GM19395 (cell line): ENCODE data around the gene ESRRG.

ENCODE experiments used
- ATAC-seq: cut with Tn5 transposase; IDR thresholded peaks from one replicate; pipeline ENCODE4 v1.9.1; 2021; ENCODE audit warnings: mild to moderate bottlenecking, moderate library complexity; ENCODE audit not compliant: unreplicated experiment

ESRRG gene

DNA sequence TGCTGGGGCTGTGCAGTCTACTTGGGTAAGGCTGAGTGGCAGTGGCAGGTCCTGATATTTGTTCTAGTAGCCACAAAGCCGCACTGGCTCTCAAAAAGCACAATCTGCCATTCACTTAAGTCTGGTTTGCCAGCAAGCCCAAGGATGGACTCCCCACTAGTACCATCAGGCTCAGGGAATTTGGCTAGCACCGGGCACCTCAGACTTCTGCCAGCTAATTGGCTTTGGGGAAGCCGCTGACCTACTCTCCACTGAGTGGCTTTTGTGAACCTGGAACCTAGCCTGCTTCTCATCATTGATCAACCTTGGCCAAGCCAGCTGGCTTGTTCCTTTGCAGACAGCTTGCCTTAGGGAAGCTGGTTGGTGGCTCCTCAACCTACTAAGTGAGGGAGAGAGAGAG lies 83.1 kb downstream of the ESRRG start:
- no peak for ATAC-seq

DNA sequence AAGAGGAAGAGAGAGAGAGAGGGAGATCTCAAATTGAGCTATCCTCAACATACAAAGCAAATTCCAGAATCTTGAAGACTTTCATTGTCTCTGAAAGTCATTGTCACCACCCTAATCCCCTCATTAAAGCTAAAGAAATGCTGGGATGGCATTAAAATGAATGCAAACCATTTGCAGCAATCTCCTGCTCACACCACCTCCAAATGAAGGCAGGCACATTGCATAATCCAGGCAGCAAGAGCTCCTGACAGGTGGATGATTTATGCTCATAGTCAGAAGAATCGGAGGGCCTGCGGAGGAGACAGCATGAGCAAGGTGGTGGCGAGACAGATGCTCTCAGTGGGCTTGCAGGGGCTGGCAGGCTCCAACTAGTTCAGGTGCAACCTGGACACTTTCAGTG lies 90.2 kb downstream of the ESRRG start:
- no peak for ATAC-seq

DNA sequence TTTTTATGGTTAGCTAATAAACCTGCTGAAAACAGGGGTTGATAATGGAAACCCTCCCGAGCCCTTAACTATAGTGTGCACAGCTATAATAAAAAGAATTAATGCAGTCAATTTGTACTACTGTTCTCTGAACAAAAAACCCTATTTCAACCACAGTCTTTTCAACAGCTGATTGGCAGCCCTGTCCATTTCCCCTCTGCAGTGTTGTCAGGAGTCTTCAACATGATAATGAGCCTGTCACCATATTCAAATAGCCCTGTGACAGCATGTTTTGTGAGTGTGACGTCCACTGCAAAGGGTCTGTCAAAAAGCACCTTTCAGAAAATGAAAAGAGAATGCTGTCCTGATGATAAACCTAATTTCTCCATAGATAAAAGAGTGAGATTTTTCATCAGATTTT lies 92.7 kb downstream of the ESRRG start:
- ATAC-seq: no peak

DNA sequence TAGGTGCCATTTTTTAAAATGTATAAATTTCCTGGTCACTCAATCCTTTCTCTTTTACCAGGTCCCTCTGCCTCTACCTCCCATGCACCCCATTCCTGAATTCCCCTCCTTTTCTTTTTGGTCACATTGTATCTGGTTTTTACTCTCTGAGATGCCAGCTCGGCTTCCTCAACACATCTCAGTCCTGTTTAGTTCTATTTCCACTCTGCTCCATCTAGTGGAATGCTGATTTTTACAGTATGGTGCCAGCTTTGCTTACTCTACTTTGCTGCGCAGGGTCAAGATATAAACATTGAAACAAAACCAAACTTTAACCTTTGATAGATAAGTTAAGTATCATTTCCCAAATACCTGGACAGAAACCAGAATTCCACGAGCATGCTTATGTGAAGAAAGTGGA lies 96.0 kb downstream of the ESRRG start:
- ATAC-seq: no peak

DNA sequence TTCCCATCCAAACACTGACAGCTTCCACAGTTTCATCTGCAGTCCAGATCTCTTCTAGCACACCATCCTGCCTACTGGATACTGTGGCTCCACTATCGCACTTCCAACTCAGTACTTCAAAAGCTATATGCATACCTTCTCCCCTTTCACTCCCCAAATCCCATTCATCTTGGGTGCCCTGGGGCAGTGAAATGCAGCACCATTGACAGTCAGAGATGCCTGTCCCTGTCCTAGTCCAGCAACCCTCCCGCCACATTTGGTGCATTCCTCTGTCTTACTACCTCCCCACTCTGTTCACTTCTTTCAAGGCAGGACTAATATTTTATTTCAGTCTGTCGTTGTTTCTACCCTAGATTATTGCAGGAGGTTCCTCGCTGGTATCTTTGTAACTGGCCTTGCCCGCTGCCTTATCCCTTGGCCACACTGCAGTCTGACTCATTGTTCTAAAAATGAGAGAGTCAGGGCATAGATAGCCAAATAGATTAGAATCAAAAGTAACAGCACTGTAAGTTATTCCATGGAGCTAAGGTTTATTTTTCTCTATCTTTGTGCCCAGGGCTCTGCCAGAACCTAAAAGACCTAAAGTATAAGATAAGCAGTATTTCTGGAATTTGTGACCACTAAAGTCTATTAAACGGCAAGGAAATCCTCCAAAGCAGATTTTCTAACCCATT lies 96.7 kb downstream of the ESRRG start:
- no peak for ATAC-seq

DNA sequence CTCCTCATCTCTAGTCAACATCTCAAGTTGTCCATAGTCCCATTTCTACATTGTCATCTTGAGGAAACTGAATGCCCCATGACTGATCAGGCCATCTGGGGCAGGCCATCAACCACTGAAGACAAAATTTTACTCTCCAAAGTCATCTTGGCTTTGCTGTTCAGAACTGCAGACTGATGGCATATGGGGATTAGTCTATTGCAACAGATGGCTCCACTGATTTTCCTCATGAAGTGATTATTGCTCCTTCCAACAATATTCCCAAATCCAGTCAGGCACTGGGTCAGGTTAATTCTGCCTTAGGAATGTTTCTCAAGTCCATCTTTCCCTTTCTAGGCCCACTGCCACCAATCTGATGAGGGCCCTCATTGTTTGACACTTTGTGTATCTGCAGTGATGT lies 101.7 kb downstream of the ESRRG start:
- no peak for ATAC-seq

DNA sequence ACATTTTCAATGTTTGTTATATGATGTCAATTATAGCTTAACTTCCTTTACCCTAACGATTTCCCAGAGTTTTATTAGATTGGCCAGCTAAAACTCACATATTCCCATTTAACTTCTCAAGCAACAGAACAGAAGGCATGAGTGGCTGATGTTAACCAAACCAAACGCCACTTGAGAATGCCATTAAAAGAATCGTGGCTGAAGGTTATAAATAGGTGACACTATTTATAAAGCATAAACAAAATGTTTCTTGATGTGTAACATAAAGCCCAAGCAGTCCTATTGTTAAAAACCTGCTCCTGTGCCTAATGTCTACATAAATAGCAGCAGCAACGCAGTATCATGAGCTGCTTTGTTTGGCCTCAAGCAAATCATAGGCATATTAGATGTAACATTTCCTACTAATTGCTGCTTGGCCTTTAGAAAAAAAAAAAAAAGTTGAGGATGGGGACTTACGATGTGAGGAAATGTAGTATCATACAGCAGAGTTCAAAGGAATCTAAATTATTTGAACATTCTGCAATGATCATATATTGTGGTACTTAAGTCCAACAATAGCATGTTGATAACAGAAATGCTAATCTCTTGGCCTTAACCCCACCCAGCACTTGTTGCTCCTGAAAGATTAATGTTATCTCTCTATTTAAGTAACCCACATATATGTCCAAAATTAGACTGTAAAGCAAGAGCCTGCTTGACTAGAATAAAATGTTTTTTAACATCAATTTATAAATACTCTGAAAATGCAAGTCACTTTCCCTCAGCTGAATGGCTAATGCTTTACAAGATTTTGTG lies 106.0 kb downstream of the ESRRG start:
- ATAC-seq: no peak

DNA sequence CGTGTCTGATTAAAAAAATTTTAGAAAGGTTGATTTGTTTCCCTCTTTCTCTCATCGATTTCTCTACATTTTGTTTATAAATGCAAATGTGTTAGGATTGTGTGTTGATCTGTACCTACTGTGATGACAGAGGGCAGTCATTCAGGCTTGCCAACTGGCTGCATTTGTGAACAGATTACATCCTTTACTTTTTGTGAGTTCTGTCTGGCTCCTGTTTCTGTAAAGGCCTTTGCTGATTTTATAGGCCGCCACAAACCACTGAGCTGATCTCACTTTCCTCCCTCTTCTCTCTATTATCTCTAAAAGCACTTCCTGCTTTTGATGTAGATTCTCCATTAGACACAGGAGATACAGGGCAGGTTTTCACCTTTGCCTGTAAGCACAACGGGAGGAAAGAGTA lies 106.8 kb downstream of the ESRRG start:
- ATAC-seq: no peak

DNA sequence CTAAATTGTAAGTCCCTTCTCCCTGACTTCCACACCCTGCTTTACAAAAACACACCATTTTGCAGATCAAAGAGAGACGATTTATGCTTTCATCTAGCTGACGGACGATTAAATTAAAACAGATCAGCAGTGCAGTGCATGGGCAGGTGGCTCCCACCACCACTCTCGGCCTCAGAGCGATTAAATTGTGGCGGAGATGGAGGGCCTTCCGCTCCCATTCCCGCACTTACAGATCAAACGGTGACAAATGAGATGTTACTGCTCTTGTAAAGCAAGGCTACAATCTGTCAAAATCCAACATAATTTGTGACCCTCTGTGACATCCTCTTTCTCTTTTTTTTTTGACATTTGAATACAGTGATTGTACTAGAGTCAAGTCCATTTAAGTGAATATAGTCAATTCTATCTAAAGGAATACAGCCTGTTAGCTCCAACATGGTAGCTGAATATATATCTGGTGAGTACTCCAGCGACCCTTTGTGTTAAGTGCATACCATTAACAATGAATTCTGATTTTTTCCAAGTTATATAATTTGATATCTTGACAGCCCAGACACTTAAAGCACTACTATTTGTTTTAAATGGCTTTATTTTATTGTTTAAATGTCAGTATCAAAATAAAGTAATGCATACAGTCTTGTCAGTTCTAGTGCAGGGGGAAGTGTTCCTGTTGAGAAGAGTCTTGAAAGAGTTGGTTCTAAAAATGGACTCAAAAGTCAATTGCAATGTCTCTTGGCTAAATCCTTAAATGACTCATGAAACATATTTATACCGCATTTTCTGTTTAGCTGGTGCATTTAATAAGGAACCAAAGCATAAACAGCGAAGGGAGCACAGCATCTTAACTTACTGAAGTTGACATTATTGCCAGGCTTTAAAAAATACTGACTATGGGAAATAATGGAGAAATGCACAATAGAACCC lies 109.0 kb downstream of the ESRRG start:
- no peak for ATAC-seq

DNA sequence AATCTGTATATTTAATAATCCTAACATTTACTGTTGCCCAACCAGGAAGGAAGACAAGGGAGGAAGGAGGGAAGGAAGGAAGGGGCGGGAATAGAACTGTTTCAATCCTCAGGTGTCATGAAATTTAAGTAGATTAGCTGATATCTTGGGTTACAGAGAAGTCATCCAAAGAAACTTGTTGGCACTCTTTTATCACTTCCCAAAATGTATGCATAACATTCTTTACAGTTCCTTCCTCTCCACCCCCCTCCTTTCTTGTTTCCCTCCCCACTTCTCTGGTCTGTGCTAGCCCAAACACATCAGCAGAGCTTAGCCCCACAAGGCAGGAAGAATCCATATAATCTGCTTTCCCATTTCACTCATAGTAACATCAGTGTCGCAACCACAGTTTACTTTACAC lies 110.9 kb downstream of the ESRRG start:
- ATAC-seq: no peak

DNA sequence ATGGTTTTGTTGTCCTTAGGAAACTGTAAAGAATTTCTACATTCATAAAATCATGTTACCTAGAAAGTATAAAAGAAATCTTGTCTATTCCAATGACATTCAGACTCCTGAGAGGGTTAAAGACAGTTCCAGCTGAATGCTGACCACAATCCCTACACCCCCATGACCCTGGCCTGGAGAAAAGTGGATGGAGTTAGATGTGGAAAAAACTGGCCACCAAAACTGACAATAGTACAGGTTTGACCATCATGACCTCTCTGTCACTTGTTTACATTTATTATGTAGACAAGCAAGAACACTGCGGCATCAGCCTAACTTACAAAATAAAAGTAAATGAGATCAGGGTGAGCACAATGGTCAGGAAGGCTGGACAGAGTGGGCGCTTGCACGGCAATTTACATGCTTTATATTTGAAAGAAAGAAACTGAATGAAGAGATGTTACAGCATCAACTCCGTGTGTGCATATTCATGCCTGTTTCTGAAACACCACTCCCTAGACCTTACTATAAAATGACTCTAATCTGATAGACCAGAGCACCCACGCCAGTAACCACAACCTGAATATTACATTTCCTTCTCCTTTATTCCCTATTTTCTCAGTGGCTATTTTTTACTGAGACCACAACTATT lies 116.0 kb downstream of the ESRRG start:
- no peak for ATAC-seq

DNA sequence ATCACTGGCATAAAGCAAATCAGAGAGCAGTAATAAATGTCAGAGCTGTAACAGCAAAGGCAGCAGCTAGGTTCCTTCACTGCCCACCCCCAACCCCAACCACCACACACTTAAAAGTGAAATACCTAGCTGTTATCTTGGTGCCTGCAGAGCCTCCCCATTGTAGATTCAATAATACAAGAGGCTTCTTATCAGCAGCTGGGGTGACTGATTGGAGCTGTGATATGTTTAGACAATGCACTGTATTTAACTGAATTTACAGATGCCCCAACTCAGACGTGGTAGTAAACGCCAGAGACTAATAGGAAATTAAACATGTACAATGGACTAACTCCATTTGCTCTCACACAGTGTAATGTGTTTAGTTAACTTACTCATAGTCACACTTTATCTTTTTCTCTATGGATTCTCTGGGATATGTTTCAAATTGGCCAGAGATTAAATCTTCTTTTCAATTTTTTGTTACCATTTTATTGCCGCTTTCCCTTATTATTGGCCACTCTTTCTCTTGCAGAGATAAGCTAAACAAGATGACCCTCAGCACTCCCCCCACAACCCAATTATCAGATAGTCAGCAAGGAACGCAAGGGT lies 117.1 kb downstream of the ESRRG start:
- ATAC-seq: no peak

DNA sequence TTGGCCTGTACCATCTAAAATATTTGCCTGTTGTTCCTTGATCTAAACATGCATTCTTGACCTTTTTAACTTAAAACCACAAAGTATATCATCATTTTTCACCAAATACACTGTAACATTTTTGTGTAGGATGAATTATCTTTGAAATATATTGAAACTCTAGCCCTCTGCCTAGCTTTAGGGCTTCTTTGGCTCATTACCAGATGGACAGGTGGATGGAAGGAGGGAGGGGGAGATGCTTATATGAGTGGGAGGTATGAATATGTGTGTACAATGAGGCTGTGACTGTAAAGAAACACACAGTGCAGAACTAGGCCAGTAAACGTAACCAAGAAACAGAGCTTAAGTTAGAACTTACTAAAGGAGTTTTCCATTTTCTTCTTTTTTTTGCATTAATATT lies 118.5 kb downstream of the ESRRG start:
- ATAC-seq: no peak

DNA sequence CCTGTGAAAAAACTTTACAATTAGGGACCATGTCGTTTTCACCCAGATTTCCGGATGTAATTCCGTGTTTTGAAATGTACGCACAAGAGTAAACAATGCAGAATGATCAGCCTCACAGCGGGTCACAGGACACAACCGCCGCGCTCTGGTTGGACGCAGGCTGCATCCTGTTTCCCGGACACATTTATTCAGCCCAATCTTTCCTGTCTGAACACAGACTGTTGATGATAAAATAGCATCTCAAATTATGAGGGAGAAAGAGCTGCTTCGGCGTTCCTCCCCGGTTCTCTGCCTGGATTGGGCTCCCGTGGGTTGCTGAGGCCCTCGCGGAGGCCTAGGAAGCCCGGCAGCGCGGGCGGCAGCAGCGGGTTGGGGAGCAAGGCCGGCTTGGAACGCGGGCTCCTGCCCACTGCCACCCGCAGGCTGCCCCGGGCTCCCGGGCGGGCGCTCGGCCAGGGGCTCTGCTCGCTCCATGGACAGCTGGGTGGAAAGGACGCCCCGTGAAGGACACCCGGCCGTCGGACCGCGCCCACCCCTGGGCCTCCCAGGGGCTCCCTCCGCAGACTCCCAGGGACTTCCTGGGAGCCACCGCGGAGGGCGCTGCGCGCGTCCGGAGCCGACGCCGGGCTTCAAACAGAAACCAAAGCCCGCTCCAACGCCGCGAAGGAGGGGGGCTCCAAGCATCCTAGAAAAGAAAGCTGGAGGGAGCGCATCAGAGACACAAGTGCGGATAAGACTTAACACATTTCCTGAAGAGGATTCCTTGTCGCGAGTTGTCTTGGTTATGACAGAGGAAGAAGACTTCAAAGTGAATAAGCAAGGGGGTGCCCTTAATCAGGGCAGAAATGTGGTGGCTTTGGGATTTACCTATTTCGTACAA lies 122.3 kb downstream of the ESRRG start:
- ATAC-seq: peak; percentile 95

DNA sequence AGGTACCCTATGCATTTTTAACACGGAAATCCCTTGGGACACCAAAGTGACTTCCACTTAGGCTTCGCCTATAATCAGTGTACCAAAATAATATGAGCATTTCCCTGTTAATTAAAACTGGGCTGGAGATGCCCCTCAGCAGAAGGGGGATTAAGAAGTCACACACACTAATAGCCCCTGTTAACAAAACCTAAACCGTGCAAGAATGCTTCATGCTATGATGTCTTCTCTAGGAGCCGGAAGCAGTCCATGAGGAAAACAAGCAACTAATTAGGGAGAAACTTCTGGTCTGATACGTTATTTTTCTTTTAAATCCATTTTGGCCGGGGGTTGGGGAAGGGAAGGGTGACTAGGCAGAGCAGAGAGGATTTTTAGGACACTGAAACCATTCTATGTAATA lies 123.4 kb downstream of the ESRRG start:
- ATAC-seq: no peak

DNA sequence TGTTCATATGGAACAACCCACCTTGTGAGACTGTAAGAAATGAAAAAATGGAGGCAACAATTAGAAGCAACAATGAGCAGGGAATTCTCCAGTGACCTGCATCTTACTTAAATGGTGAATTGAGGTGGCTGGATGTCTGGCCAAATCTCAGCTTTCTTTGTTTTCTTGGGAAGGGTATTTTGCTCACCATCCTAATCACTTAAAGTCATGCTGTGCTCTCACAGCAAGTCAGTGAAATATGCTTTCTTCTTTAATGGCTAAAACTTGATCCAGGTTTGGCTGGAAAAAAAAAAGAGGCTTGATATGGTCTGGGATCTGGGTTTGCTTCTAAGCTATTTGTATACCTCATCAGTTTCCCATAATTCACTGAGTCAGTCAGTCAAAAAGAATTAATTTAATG lies 124.8 kb downstream of the ESRRG start:
- ATAC-seq: no peak

DNA sequence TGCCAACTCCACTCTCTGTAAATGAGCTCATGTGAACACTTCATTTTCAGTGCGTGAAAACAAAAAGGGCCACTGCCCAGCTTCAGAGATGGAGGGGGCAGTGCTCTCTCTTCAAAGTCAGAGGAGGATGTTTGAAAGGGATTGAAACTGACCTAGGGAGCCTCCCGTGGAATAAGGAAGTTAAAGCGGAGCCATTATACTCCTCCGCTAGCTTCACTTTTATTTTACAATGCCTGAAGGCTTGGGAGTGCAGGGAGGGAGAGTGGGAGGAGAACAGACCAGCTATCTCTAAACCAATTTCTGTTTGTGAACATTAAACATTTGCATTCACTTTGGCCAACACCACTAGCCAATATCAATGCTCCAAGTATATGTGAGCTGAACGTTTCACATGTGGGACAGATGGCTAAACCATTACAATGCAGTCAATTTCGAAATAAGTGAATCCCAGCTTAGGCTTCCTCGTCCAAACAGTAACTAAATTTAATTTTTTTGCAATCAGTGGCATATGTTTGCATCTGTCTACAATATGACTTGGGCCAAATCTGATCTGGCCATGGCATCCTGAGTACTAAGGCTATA lies 126.9 kb downstream of the ESRRG start:
- ATAC-seq: no peak

DNA sequence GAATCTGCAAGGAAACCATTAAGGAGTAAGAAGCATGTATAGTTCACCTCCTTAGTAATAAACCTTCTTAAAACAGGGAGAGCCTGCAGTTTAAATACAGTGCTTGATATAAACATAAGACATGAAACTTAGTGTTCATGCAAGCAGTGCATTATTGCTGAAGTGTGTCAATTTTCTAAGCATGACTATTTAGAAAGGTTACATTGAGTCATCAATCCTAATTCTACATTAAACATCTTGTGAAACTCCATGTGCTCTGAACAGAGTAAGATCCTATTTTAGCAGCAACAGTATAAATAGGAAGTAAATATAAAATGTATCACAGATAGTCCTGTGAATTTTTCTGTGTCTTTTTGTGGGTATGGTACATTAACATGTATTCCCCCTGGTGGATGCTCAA lies 135.5 kb downstream of the ESRRG start:
- ATAC-seq: no peak

DNA sequence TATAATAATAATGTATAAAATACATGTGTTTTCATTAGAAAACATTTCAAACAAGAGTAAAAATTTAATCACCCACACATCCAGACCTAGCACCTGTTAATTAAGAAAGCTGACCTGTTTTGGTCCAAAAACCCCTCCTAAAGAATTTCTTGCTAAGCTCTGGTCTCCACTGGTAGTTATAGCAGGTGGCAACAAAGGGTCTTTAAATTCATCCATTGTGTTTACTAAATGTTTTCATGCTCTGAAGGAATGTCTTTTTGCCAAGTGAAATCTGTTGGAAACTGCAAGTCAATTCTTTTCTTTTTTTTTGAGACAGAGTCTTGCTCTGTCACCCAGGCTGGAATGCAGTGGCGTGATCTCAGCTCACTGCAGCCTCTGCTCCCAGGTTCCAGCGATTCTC lies 141.1 kb downstream of the ESRRG start:
- ATAC-seq: no peak
